ENCODE measurements around the gene PRORP.
"Not testable (repeated sequence)": the region's sequence is repeated elsewhere in the genome, so short reads cannot be mapped to it uniquely, and the experiment has no call there.

Gene PRORP

DNA sequence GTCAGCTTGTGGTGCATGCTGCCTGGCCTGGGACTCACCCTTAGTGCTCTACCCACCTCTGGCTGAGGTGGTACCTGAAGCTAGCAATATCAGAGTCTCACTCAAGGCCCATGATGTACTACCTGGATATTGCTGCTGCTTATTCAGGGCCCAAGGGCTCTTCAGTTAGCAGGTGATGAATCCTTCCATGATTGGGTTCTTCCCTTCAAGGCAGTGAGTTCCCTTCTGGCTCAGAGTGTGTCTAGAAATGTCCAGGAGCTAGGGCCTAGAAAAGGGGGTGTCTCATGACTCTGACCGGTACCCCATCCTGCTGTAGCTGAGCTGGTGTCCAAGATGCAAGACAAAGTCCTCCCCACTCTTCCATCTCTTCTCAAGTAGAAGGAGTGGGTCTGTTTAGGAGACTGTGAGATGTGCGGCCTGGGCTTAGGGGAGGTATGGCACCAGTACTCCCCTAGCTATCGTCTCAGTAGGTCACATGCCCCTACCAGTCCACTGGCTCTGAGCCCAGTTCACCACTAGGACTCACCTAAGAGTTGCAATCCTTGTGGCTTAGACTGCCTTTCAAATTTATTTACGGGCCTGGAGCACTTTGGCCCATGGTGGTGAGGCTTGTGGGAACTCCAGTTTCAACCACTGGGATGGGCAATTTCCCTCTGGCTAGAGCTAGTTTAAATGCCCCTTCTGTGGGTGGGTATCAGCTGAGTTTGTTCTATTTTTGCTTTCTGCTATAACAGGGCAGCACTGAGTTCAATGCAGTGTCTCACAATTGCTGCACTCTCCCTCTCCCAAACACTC is 12.2 kb downstream of the PRORP start:
- DNase-seq (ENCODE audit: extremely low read depth in 1 of 2, low read depth in 1 of 2), result no peak

DNA sequence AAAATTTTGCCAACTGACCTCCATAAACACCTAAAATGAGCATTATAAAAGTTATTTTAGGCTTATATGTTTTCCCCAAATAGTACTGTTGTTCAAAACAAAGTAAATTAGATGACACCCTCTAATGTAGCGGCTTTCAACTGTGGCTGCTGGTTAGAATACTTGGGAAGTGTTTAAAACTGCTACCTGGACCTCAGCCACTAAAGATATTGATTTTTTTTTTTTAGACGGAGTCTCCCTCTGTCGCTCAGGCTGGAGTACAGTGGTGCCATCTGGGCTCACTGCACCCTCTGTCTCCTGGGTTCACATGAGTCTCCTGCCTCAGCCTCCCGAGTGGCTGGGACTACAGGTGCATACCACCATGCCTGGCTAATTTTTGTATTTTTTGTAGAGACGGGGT is 16.2 kb downstream of the PRORP start:
- DNase-seq (ENCODE audit: extremely low read depth in 1 of 2, low read depth in 1 of 2), result no peak

DNA sequence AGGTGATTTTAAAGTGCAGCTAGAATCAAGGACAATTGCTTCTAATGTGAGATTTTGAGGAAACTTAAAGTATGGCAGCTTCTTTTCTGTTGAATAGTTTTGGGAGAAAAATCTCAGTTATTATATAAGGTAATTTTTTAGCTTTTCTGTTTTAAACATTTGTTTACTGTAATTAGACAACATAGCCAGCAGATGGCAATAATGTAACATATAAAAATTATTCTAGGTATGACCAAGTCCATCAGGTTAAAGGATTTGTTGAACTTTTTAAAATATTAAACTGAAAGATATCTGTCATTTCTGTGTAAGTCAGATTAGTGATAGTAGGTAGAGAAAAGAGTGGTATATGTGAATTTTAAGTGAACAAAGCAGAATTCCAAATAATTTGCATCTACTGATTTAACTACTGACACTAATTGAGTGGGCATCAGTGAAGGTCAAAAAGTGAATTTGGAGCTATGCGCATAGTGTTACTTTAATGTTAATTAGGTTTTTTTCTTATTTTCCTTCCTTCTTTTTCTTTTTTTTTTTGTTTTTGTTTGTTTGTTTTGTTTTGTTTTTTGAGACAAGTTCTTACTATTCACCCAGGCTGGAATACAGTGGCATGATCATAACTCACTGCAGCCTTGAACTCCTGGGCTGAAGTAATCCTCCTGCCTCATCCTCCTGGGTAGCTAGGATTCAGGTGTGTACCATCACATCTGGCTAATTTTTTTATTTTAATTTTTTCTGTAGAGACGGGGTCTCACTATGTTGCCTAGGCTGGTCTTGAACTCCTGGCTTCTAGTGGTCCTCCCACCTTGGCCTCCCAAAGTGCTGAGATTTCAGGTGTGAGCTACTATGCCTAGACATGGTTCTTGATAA is 18.6 kb downstream of the PRORP start:
- DNase-seq (ENCODE audit: extremely low read depth in 1 of 2, low read depth in 1 of 2), result no peak

DNA sequence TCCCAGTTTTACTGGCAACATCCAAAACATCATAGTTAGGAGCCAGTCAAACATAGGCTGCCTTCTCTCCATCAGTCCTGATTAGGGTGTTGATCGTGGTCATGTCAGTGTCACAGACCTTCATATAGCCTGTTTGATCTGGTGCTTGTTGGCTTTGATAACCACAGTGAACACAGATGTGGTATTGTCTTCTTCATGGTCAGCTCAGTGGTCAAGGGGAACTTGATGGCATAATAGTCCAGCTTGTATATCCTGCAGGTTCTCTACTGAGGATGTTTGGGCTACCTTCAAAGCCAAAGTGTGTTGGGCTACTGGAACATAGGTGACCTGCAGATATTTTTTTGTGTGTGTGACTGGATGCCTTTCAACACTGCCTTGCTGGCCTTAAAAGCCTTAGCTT is 21.7 kb downstream of the PRORP start:
- no peak for DNase-seq (ENCODE audit: extremely low read depth in 1 of 2, low read depth in 1 of 2)

DNA sequence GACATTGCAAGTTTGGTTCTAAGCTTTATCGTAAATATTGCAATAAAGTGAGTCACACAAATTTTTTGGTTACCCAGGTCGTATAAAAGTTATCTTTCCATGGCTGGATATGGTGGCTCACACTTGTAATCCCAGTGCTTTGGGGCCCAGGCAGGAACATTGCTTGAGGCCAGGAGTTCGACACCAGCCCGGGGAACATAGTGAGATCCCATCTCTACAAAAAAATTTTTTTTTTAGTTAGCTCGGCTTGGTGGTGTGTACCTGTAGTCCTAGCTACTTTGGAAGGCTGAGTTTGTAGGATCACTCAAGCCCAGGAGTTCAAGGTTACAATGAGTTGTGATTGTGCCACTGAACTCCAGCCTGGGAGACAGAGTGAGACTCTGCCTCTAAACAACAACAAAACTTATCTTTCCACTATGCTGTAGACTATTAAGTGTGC is 24.4 kb downstream of the PRORP start:
- no peak for DNase-seq (ENCODE audit: extremely low read depth in 1 of 2, low read depth in 1 of 2)

DNA sequence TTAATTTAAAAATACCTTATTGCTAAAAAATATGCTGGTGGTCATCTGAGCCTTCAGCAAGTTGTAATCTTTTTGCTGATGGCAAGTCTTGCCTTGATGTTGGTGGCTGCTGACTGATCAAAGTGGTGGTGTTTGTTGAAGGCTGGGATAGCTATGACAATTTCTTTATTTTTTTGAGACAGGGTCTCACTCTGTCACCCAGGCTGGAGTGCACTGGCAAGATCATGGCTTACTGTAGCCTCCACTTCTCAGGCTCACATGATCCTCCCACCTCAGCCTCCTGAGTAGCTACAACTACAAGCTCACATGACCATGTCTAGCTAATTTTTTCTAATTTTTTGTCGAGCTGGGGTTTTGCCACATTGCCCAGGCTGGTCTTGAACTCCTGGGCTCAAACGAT is 24.8 kb downstream of the PRORP start:
- no peak for DNase-seq (ENCODE audit: extremely low read depth in 1 of 2, low read depth in 1 of 2)

DNA sequence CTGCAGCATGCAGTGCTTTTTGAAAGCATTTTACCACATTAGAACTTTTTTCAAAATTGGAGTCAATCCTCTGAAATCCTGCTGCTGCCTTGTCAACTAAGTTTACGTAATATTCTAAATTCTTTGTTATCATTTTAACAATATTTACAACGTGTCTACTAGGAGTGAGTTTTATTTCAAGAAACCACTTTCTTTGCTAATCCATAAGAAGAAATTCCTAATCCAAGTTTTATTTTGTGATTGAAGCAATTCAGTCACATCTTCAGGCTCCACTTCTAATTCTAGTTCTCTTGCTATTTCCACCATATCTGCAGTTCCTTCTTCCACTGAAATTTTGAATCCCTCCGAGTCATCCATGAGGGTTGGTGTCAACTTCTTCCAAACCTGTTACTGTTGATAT is 25.4 kb downstream of the PRORP start:
- no peak for DNase-seq (ENCODE audit: extremely low read depth in 1 of 2, low read depth in 1 of 2)

DNA sequence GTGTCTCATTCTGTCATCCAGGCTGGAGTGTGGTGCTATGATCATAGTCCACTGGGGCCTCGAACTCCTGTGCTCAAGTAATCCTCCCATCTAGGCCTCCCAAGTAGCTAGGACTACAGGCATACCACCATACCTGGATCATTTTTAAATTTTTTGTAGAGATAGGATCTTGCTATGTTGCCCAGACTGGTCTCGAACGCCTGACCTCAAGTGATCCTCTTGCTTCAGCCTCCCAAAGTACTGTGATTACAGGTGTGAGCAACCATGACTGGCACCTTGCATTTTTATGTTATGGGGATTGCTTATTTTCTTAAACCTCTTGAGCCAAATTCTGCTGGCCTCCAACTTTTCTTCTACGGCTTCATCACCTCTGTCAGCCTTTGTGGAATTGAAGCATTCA is 26.9 kb downstream of the PRORP start:
- no peak for DNase-seq (ENCODE audit: extremely low read depth in 1 of 2, low read depth in 1 of 2)

DNA sequence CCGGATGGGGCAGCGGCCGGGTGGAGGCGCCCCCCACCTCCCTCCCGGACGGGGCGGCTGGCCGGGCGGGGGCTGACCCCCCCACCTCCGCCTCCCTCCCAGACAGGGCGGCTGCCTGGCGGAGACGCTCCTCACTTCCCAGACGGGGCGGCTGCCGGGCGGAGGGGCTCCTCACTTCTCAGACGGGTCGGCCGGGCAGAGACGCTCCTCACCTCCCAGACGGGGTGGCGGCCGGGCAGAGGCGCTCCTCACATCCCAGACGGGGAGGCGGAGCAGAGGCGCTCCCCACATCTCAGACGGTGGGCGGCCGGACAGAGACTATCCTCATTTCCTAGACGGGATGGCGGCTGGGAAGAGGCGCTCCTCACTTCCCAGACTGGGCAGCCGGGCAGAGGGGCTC is 30.2 kb downstream of the PRORP start:
- DNase-seq (ENCODE audit: extremely low read depth in 1 of 2, low read depth in 1 of 2), result not testable (repeated sequence)

DNA sequence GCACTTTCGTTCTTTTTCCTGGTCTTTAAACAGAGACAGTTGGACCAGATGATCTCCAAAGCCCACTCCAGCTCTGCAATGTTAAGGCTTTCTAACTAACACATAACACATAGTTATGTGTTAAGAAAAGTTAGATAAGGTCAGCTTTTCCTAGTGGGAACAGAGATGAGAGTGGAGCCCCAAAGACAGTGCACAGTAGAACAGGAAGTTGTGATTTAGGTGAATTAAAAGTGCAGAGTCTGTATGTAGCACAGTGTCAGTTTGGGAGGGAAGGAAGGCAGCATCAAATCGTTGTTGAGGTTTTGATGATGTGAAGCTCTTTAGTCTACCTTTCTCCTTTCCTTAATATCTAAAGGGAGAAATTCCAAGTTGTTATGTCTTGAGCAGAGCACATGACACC is 31.7 kb downstream of the PRORP start:
- DNase-seq (ENCODE audit: extremely low read depth in 1 of 2, low read depth in 1 of 2), result no peak

DNA sequence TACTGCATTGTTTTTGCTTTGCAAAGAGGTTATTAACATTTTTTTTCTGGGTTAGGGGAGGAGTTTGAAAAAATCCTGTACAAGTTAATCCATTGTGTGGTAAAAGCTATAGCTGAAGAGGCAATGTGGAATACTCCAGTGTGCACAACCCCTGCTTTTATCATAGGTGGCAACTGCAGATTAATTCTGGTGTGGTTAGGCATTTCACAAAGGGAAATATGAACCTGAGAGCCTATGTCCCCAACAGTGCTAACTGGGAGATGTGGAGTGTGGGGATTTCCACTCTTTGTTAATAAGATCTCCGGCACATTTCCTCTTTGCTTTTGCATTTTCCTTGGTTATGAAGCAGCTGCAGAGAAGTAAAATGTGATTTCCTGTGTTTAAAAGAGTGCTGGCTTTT is 33.6 kb downstream of the PRORP start:
- no peak for DNase-seq (ENCODE audit: extremely low read depth in 1 of 2, low read depth in 1 of 2)

DNA sequence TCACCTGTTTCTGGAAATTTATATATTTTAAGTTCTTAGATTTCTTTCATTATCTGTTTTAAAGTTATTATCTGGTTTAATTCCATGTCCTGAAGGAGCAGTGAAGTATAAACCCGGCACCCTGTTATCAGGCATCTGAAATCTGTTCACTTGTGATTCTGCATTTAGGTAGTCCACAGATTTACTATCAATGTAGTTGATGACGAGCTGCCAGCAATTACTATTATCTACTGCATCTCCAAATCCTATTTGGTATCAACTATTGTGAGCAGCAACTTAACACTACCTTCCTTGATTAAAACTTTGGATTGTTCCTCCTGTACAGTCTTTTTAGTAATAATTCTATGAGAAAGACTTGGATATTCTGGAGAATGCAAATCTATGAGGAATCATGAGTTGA is 36.1 kb downstream of the PRORP start:
- no peak for DNase-seq (ENCODE audit: extremely low read depth in 1 of 2, low read depth in 1 of 2)

DNA sequence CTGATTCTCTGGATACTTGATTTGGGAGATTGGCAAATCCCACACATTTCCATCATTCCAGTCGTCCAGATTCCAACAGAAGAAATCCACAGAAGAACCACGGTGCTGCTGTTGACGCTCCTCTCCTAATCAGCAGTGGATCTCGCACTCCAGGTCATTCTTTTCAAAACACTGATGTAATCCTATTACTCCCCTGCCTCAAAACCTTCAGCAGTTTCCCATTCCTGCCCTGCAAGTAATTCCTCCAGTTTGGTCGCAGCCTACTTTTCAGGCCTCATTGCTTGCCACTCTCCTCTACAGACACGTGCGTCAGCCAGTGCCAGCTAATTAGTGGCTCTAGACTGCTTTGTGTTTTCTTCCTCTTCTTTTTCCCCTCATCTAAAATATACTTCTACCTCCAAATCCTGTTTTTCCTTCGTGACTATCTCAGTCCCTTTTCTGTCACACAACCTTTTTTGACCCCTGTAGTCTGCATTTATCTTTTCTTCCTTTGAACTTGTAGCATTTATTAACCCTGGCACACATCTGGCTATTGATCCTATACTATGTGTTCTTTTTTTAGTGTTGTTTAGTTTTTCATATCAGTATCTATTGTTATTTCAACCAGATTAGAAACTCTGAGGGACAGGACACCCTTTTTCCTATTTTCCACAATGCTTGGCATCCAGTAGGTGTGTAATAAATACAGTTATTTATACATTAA is 36.8 kb downstream of the PRORP start:
- no peak for DNase-seq (ENCODE audit: extremely low read depth in 1 of 2, low read depth in 1 of 2)

DNA sequence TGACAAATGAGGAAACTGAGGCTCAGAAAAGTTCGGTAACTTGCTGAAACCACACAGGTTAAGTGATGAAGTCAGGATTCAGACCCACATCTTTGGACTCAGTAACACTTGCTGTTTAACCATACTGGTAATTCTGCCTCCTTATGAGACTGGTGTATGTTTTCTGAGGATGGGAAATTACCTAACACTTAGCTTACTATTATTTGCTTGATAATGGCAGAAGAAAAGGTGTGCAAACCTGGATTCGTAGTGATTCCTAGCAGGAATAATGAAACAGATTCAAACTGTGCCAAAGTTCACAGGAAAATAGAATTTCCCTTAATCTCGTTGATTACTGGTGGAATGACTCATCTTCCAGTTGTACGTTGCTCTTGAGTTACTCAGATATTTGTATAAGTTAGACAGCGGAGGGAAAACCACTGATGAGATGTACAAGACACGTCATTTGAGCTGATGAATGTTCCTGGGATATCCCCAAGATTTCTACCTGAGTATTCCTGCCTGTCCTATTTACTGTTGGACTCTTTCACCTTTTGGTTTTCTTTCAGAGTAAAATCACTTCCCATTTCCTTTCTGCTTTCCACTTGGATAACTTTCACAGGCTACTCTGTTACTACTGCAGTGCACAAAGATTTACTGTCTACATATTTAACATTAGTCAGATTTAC is 37.5 kb downstream of the PRORP start:
- no peak for DNase-seq (ENCODE audit: extremely low read depth in 1 of 2, low read depth in 1 of 2)

DNA sequence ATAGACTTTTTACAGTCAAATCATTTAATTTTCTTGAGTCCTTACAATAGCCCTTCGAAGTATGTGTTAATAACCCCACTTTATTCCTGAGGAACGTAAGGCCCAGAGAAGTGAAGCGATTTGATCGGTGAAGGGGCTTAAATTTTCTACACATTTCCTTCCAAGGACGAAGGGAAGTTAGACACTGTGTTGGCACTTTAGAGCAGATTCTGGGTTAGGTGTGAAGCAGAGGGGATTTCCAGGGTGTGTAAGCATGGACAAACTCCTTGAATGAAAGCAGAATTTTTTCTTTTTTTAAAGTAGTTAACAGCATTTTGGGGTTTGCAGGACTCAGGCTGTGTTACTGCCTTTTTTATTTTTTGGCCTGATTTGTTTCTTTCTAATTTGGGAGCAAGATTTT is 38.9 kb downstream of the PRORP start:
- no peak for DNase-seq (ENCODE audit: extremely low read depth in 1 of 2, low read depth in 1 of 2)

DNA sequence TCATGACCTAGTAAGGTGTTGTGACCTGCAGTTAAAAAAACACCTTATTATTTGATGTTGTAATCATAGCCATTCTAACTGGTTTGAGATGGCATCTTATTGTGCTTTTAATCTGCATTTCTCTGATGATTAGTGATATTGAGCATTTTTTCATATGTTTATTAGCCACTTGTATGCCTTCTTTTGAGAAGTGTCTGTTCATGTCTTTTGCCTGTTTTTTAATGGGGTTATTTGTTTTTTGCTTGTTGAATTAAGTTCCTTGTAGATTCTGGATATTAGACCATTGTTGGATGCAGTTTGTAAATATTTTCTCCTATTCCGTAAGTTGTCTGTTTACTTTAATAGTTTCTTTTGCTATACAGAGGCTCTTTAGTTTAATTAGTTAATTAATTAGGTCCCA is 41.0 kb downstream of the PRORP start:
- no peak for DNase-seq (ENCODE audit: extremely low read depth in 1 of 2, low read depth in 1 of 2)

DNA sequence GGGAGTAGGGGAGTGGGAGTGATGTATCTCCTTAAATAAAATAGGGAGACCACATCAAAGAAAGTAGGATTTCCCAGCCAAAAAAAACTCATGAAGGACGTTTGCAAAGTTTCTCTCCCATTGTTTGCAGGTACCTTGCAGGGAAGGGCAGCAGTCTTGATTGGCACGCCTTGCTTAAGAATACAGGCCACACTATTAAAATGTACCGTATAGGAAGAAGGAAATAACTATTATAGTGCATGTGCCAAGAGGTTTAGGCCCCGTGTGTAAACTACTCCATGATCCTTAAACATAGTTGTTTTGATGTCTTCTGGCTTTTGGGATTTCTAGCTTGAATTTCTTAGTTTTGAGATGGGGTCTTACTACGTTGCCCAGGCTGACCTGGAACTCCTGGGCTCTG is 42.5 kb downstream of the PRORP start:
- DNase-seq (ENCODE audit: extremely low read depth in 1 of 2, low read depth in 1 of 2), result no peak

DNA sequence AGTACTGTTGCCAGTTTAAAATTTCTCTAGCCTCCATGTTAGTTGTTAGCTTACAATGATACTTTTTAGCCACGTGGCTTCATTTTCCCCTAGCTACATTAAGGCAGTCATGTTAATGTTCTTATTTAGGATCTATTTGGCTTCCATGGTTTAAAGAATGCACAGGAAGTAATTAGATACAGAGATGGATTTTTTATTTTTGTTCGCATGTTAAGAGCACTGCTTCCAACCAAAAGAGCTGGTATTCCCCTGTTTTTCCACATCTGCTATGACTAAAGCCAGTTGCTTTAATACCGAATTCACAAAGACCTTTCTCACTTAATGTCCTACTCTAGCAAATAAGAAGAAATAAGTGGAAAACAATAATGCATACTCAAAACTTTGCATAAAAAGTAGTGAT is 45.1 kb downstream of the PRORP start:
- no peak for DNase-seq (ENCODE audit: extremely low read depth in 1 of 2, low read depth in 1 of 2)

Measured in activated CD8-positive, alpha-beta memory T cell treated with anti-CD3 and anti-CD28 coated beads for 1 hour (primary cell).